ENCODE results near the gene MBIP.

Gene MBIP

DNA sequence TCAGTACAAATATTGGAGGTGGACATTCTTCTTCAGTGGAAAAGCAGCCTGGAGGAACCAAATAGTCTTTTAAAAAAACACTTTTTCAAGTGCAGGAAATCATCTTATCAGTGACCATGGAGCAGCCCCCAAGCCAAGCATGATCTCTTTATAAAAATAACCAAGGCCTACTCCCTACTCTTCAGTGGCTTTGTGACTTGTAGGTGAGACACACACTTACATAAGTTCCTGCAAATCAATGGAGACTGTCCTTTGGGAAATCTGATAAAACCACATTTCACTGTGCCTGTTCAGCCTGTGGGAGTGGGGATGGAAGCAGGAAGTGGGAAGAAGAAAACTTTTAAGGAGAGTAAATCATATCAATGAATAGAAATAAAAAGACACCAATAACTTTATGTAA, 56.3 kb downstream of the MBIP start:
- no peak for DNase-seq (ENCODE audit: low spot score)

- DNase-seq (ENCODE audit: low spot score), result no peak
Observed at GRCh38 chr14:36260970-36261640, 59.3 kb downstream of the MBIP start.

- no peak for DNase-seq (ENCODE audit: low spot score)
Observed at GRCh38 chr14:36258241-36258640, 62.2 kb downstream of the MBIP start.

DNA sequence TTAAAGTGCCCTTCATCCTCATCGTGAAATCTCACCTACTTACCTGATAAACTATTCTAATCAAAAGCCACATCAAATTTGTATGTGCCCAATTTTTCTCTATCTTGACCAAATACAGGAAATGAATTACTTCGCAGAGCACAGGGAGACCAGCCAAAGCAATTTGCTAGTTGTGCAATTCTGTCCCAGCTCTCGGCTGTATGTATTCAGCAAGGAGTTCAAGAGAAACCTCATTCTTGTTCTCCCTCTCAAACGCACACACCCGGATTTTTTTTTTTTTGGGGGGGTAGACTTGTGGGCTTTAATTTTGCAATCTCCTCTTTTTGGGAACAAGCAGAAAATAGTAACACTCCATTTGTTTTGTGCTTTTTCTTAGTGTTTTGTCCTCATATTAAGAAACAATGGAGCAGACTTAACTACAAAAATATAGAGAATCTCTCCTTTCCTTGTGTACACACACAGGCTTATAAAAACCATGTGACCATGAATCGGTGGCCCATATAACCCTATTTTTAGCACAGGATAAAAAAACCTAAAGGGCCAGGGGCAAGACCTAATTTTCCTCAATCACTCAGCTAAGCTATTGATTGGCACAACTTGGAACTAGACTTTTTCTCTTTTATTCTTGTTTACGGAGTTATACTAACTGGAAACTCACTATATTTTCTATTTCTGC, 64.2 kb downstream of the MBIP start:
- no peak for DNase-seq (ENCODE audit: low spot score)

DNA sequence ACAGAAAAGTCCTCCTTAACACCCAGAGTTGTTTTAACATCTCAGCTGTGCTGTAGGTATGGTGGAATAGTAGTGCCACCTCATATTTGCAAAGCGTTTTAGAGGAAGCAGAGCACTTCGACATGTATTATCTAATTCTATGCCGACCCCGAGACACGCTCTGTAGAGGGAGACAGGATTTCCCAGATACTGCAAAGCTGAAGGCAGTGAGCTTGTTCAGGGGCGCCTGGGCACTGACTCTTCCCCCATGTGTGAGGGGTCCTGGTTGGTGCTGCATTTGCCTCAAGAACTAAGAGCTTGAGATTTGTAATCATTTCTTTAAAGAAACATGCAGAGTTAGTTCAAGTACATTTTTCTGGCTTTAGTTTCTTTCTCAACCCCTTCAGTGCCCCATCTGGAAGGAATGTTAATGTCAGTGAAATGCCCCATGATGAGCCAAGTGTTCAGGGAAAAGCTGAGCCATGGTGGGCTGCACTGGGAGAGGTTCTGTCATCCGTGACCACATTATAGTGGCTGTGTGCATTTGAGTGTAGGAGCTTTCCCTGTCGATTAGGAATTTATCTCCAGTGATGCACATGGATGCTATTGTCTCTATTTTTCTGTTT, 66.3 kb downstream of the MBIP start:
- DNase-seq (ENCODE audit: low spot score), result no peak

Measured in kidney capillary endothelial cell (primary cell).